HG03159 (cell line): ENCODE data around the gene DSG4.
"Not testable (repeated sequence)": the region's sequence is repeated elsewhere in the genome, so short reads cannot be mapped to it uniquely, and the experiment has no call there.

Experiments used
- ATAC-seq: cut with Tn5 transposase; IDR thresholded peaks from one replicate; pipeline ENCODE4 v1.9.1; 2021; ENCODE audit warnings: mild to moderate bottlenecking, moderate library complexity; ENCODE audit not compliant: unreplicated experiment

Gene DSG4

GRCh38 chr18:31376477-31376876, at the start of gene DSG4:
TSS of gene DSG4 (plus strand) at chr18:31376777. CDS start at chr18:31376912, 135 bp downstream.
- ATAC-seq: no peak

- no peak for ATAC-seq
Measured at GRCh38 chr18:31329787-31330438, 46.7 kb upstream of the DSG4 start.

- no peak for ATAC-seq
Measured at GRCh38 chr18:31343454-31343853, 33.1 kb upstream of the DSG4 start.

- ATAC-seq: not testable (repeated sequence)
Measured at GRCh38 chr18:31353336-31353735, 23.2 kb upstream of the DSG4 start.

- no peak for ATAC-seq
Measured at GRCh38 chr18:31354990-31355389, 21.6 kb upstream of the DSG4 start.

GRCh38 chr18:31356025-31356424, 20.6 kb upstream of the DSG4 start:
- ATAC-seq: no peak

GRCh38 chr18:31364190-31364589, 12.4 kb upstream of the DSG4 start:
- ATAC-seq: no peak

GRCh38 chr18:31369478-31369877, 7.1 kb upstream of the DSG4 start:
- ATAC-seq: no peak

- ATAC-seq: no peak
Measured at GRCh38 chr18:31371989-31372388, 4.6 kb upstream of the DSG4 start.

- ATAC-seq: no peak
Measured at GRCh38 chr18:31373641-31374040, 2.9 kb upstream of the DSG4 start.

GRCh38 chr18:31380912-31381311, 4.3 kb downstream of the DSG4 start:
- ATAC-seq: no peak

GRCh38 chr18:31382107-31382506, 5.5 kb downstream of the DSG4 start:
- ATAC-seq: no peak

- no peak for ATAC-seq
Measured at GRCh38 chr18:31386741-31387140, 10.2 kb downstream of the DSG4 start.

- ATAC-seq: no peak
Measured at GRCh38 chr18:31393286-31393685, 16.7 kb downstream of the DSG4 start.

GRCh38 chr18:31396796-31397612, 20.4 kb downstream of the DSG4 start:
- no peak for ATAC-seq

GRCh38 chr18:31398191-31398590, 21.6 kb downstream of the DSG4 start:
- ATAC-seq: no peak

GRCh38 chr18:31399306-31400032, 22.9 kb downstream of the DSG4 start:
- no peak for ATAC-seq

GRCh38 chr18:31401156-31402025, 24.8 kb downstream of the DSG4 start:
- ATAC-seq: no peak

- ATAC-seq: no peak
Measured at GRCh38 chr18:31402026-31402373, 25.4 kb downstream of the DSG4 start.

GRCh38 chr18:31403409-31403808, 26.8 kb downstream of the DSG4 start:
- ATAC-seq: no peak

- ATAC-seq: no peak
Measured at GRCh38 chr18:31407649-31408048, 31.1 kb downstream of the DSG4 start.
